A549 (cell line): Measurements from ENCODE around the gene PLCH1. TPM values are rescaled to one million over a fixed set of nuclear protein-coding genes. Genes with fewer than 3 reads are reported as not detected.
A peak's percentile ranks its signal among the peaks of the same experiment; 100 is the strongest.

Experiments
- ATAC-seq, 2 experiments: fragments of 200-7000 bp in 1 of 2; fragments of >200 bp in 1 of 2; cut with Nextera tagmentation in 1 of 2; cut with Tn5 transposase in 1 of 2; 3 replicates each; pipeline versions ENCODE4 v1.8.0 to v1.9.1; 2018 to 2020; ENCODE audit warnings: mild to moderate bottlenecking in 1 of 2, moderate library complexity in 1 of 2
- CTCF ChIA-PET: fragments of 300-600 bp; sonication (Branson Sonifier 250); formaldehyde crosslinking; extraction: SDS; loops from one replicate; lab custom pipeline; 2021; ENCODE audit warnings: antibody characterized with exemption, inconsistent platforms; lab: Yijun Ruan, JAX
- POLR2A ChIA-PET: fragments of 350-600 bp; formaldehyde crosslinking; extraction: SDS; loops from one replicate; lab custom pipeline; 2021; ENCODE audit warnings: antibody characterized with exemption, inconsistent platforms; lab: Yijun Ruan, JAX
- DNase-seq, 2 experiments: peaks; one replicate each; pipeline versions ENCODE4 v3.0.0 to v3.0.0-alpha.2; 2011 to 2016; ENCODE audit warnings: low read depth in 1 of 2, low spot score in 1 of 2
- FAIRE-seq: peaks from 2 replicates; lab custom pipeline; 2011; peaks lifted over from hg19 to GRCh38; lab: Jason Lieb, UNC
- H3K27ac ChIP-seq, 2 experiments: fragments of >200 bp; sonication (Bioruptor Twin); formaldehyde crosslinking; 3 replicates each; pipeline ENCODE4 v1.5.1; 2016 to 2017
- H3K4me1 ChIP-seq: fragments of >200 bp; sonication (Bioruptor Twin); formaldehyde crosslinking; 3 replicates; pipeline ENCODE4 v1.6.1; 2016
- H3K4me2 ChIP-seq: fragments of >200 bp; sonication (Bioruptor Twin); formaldehyde crosslinking; 3 replicates; pipeline ENCODE4 v1.6.1; 2016
- H3K4me3 ChIP-seq: fragments of >200 bp; sonication (Bioruptor Twin); formaldehyde crosslinking; 3 replicates; pipeline ENCODE4 v1.5.1; 2016
- H3K9me3 ChIP-seq: fragments of >200 bp; sonication (Bioruptor Twin); formaldehyde crosslinking; 3 replicates; pipeline ENCODE4 v1.6.1; 2016
- CHD2 ChIP-seq: fragments of 150-350 bp; IDR thresholded peaks from 2 replicates; pipeline ENCODE4 v1.6.1; 2014; ENCODE audit warnings: low read length; ENCODE audit not compliant: partially characterized antibody
- CHD4 ChIP-seq: fragments of 200-600 bp; sonication (generic); IDR thresholded peaks from 2 replicates; pipeline ENCODE4 v1.6.1; 2016; ENCODE audit warnings: antibody characterized with exemption, mild to moderate bottlenecking, borderline replicate concordance
- FOSL2 ChIP-seq, 2 experiments: fragments of 450-650 bp in 1 of 2; fragments of >200 bp in 1 of 2; sonication (Bioruptor Twin) in 1 of 2; formaldehyde crosslinking; IDR thresholded peaks; 2 replicates each; pipeline versions ENCODE4 v1.5.0 to v1.6.1; 2016 to 2020; ENCODE audit warnings: mild to moderate bottlenecking in 1 of 2, moderate library complexity in 1 of 2
- HDAC2 ChIP-seq: fragments of 200-600 bp; sonication (generic); IDR thresholded peaks from 2 replicates; pipeline ENCODE4 v1.6.1; 2016
- HEYL ChIP-seq: fragments of 250-450 bp; sonication (Bioruptor Pico); IDR thresholded peaks from 2 replicates; pipeline ENCODE4 v1.8.0; 2021; ENCODE audit warnings: mild to moderate bottlenecking, moderate library complexity
- HOXB13 ChIP-seq: fragments of 250-450 bp; sonication (Bioruptor Pico); IDR thresholded peaks from 2 replicates; pipeline ENCODE4 v1.5.0; 2020; ENCODE audit warnings: low read depth, mild to moderate bottlenecking, moderate library complexity
- JUN ChIP-seq, 2 experiments: fragments of >200 bp; sonication (Bioruptor Twin); formaldehyde crosslinking; IDR thresholded peaks; 2 replicates in 1 of 2; 3 replicates in 1 of 2; pipeline ENCODE4 v1.6.1; 2016 to 2017
- MAFK ChIP-seq: fragments of 450-650 bp; IDR thresholded peaks from 2 replicates; pipeline ENCODE4 v1.6.1; 2014; ENCODE audit not compliant: partially characterized antibody
- MYC ChIP-seq: IDR thresholded peaks from 2 replicates; pipeline ENCODE4 v1.6.1; 2012; ENCODE audit warnings: mild to moderate bottlenecking, inconsistent platforms, low read length, improper control_type of control experiment, borderline replicate concordance
- NR3C1 ChIP-seq: fragments of >200 bp; sonication (Bioruptor Twin); formaldehyde crosslinking; IDR thresholded peaks from 3 replicates; pipeline ENCODE4 v1.6.1; 2017
- PHF8 ChIP-seq: fragments of 200-600 bp; sonication (generic); IDR thresholded peaks from 2 replicates; pipeline ENCODE4 v1.6.1; 2016; ENCODE audit warnings: low read depth, mild to moderate bottlenecking, antibody characterized with exemption, moderate library complexity, borderline replicate concordance
- POLR2A ChIP-seq: IDR thresholded peaks from 2 replicates; pipeline ENCODE4 v1.6.1; 2012; ENCODE audit warnings: mild to moderate bottlenecking, low read length
- RAD21 ChIP-seq, 2 experiments: fragments of >200 bp in 1 of 2; sonication (Bioruptor Twin) in 1 of 2; formaldehyde crosslinking in 1 of 2; IDR thresholded peaks in 1 of 2; conservative IDR thresholded peaks in 1 of 2; 2 replicates in 1 of 2; 3 replicates in 1 of 2; pipeline ENCODE4 v1.6.1; 2012 to 2018; ENCODE audit warnings: inconsistent platforms in 1 of 2
- RCOR1 ChIP-seq: fragments of 150-350 bp; IDR thresholded peaks from 2 replicates; pipeline ENCODE4 v1.6.1; 2014; ENCODE audit warnings: antibody characterized with exemption, low read length, low read depth
- RFX5 ChIP-seq: fragments of 450-650 bp; IDR thresholded peaks from 2 replicates; pipeline ENCODE4 v1.7.1; 2014; ENCODE audit warnings: antibody characterized with exemption, mild to moderate bottlenecking, moderate library complexity
- TFCP2L1 ChIP-seq: fragments of 250-450 bp; sonication (Bioruptor Pico); IDR thresholded peaks from 2 replicates; pipeline ENCODE4 v1.5.0; 2021; ENCODE audit warnings: mild to moderate bottlenecking
- WGBS: methylation state at CpG from one replicate; pipeline ENCODE4 v1.1.6; 2017; ENCODE audit errors: missing lambda C conversion rate; 5-methylcytosine and 5-hydroxymethylcytosine counted together
- polyA plus RNA-seq, 4 experiments: library from polyadenylated mRNA; depleted of rRNA in 3 of 4; stranded (reverse); fragments of >200 nt; fragmentation: RNase III in 1 of 4; extraction: RNeasy Plus Mini Kit Qiagen cat#74134 plus additional on column Dnase treatment in 1 of 4; gene quantifications; 2 replicates in 3 of 4; 3 replicates in 1 of 4; pipeline ENCODE4 v1.2.3, GENCODE V29; 2011 to 2017
- TF ChIP-seq, protein P1 (sequence below): fragments of 150-350 bp; IDR thresholded peaks from 2 replicates; pipeline ENCODE4 v1.6.1; 2014; ENCODE audit warnings: low read depth, mild to moderate bottlenecking, low read length
- TF ChIP-seq, protein P2 (sequence below): fragments of 250-450 bp; sonication (Bioruptor Pico); IDR thresholded peaks from 2 replicates; pipeline ENCODE4 v1.5.0; 2021; ENCODE audit warnings: mild to moderate bottlenecking, moderate library complexity, borderline replicate concordance
- TF ChIP-seq, protein P3 (sequence below): fragments of 450-650 bp; IDR thresholded peaks from 2 replicates; pipeline ENCODE4 v1.6.1; 2014; ENCODE audit warnings: antibody characterized with exemption
- TF ChIP-seq, protein P4 (sequence below): fragments of 200-600 bp; sonication (generic); IDR thresholded peaks from 2 replicates; pipeline ENCODE4 v1.6.1; 2016; ENCODE audit warnings: antibody characterized with exemption, mild to moderate bottlenecking, moderate library complexity

The PLCH1 gene
- polyA plus RNA-seq, 2 of the 4 experiments (the other 2 are of a cell fraction), result 2.1 to 11.1 TPM

DNA sequence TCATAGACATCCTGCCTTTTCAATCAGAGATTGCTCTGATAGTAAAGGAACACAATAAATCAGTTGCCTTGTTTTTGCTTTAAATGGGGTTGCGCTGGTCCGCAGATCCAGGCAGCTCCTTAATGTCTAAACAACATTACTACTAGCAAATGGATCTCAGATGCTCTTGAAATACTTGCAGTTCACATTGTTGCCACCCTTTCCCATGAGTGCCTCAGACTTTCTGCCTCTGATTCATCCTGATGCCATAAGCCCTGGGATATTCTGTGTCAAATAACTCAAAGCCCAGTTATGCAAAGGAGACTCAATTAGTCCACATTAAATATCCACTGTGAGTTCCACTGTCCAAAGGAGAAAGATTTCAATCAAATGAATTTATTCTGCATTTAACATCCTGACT is 196.7 kb downstream of the PLCH1 start:
- no peak for TF ChIP-seq CHD2
- no peak for TF ChIP-seq HOXB13 (CRISPR knock-in tag)
- TF ChIP-seq RAD21 (conservative IDR thresholded peaks at IDR 0.05 in 1 of 2, IDR thresholded peaks at IDR 0.05 in 1 of 2), result no peak
- no peak for TF ChIP-seq JUN (IDR thresholded peaks at IDR 0.05)
- no peak for TF ChIP-seq MAFK
- TF ChIP-seq POLR2A, result no peak
- TF ChIP-seq, all 56 proteins: peak for 0
- Histone ChIP-seq H3K4me2 (no peak overlapping the region), H3K4me1 (0 out of 3 replicates have a peak, but pooled peaks cover 6% of the 10 kb centered on the region), H3K27ac (no peak overlapping the region), H3K4me3 (no peak overlapping the region), H3K9me3 (no peaks in the 10 kb centered on the region)
- FAIRE-seq, result no peak
- ChIA-PET CTCF (interaction anchor here (0.6 kb wide), 1 partner anchor 108 kb away, joined by 3 read pairs; no protein-coding TSS in a partner anchor), POLR2A (no interaction called here)
- ATAC-seq, result peak; percentile 73 to 77; a peak in 5 of 6 replicates
- 91% methylated on average over 2 of the region's 2 CpGs for WGBS
- peak in 1 of 2 experiments; percentile 36 for DNase-seq

DNA sequence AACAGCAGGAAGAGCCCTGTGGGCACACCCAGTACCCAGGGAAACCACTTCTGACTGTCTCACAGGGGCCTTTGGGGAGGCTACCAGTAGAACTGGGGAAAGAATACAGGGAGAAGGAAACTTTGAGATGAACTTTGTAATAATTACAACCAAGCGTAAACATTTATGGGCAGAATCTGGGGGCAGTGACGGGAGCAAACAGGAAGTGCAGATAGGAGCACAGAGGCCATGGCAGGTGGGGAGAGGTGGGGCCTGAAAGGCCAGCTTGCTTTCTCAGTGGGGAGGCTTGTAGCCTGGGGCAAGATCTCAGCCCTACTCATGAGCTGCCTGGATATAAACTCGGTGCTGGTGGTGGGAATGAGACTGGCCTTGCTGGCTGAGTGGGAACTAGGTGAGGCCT is 209.8 kb downstream of the PLCH1 start:
- H3K9me3 ChIP-seq, result no peaks in the 10 kb centered on the region
- no peaks in the 10 kb centered on the region for H3K4me1 ChIP-seq
- FAIRE-seq, result no peak
- 83% methylated on average over 3 of the region's 3 CpGs for WGBS
- no peak overlapping the region for H3K4me3 ChIP-seq
- TF ChIP-seq HEYL, result no peak
- TF ChIP-seq, protein P1, sequence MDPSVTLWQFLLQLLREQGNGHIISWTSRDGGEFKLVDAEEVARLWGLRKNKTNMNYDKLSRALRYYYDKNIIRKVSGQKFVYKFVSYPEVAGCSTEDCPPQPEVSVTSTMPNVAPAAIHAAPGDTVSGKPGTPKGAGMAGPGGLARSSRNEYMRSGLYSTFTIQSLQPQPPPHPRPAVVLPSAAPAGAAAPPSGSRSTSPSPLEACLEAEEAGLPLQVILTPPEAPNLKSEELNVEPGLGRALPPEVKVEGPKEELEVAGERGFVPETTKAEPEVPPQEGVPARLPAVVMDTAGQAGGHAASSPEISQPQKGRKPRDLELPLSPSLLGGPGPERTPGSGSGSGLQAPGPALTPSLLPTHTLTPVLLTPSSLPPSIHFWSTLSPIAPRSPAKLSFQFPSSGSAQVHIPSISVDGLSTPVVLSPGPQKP, result no peak
- H3K4me2 ChIP-seq, result no peak overlapping the region
- ATAC-seq, result no peak
- POLR2A ChIA-PET, result no interaction called here
- no peak for DNase-seq
- H3K27ac ChIP-seq, result no peak overlapping the region
- CTCF ChIA-PET, result no interaction called here

DNA sequence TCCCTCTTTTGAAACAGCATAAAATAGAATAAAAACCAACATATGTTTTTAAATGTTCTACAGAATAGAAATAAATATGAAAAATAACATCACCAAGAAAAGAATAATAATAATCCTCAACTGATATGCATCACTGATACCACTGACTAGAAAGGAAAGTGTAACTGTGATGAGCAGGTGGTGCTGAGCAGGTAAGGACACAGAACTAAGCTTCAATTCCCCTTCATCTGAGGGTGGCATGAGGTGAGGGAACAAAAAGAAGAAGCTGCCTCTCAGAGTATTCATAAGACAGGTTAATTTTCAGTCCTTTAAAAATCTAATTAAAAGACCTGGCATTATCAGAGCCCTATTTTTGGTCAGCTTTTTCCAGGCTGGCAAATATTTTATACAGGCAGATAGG is 216.3 kb downstream of the PLCH1 start:
- ChIA-PET POLR2A (no interaction called here), CTCF (interaction anchor here (0.6 to 0.8 kb wide), 3 partner anchors 36 to 277 kb away, joined by 3 to 4 read pairs (median 3); no protein-coding TSS in a partner anchor)
- no peak overlapping the region for H3K27ac ChIP-seq
- H3K4me3 ChIP-seq, result no peak overlapping the region
- H3K9me3 ChIP-seq, result no peaks in the 10 kb centered on the region
- no peak for FAIRE-seq
- no peak for DNase-seq
- H3K4me1 ChIP-seq, result no peaks in the 10 kb centered on the region
- TF ChIP-seq, protein P1, result no peak
- no peak for TF ChIP-seq NR3C1
- no peak for ATAC-seq
- no peak overlapping the region for H3K4me2 ChIP-seq

DNA sequence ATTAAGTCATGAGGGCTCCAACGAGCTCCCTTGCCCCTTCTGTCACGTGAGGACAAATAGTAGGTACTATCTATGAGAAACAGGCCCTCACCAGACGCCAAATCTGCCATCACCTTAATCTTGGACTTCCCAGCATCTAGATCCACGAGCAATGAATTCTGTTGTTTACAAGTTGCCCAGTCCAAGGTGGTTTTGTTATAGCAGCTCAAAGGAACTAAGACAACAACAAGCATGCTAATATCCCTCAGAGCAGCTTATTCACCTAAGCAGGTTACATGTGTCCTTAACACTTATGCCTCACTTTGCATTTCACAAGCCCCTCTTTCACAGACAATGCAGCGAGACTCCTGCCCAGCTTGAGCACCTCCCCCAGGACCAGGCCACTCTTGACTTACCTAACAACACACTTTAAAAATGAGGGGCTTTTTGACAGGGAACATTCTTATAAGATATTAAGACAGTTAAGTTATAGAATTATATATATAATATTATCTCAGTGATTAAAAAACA is 219.5 kb downstream of the PLCH1 start:
- H3K4me1 ChIP-seq, result no peaks in the 10 kb centered on the region
- CTCF ChIA-PET, result no interaction called here
- H3K4me3 ChIP-seq, result no peak overlapping the region
- POLR2A ChIA-PET, result no interaction called here
- ATAC-seq (no peak), DNase-seq (no peak), FAIRE-seq (no peak)
- H3K27ac ChIP-seq, result no peak overlapping the region
- H3K4me2 ChIP-seq, result no peak overlapping the region
- no peaks in the 10 kb centered on the region for H3K9me3 ChIP-seq
- WGBS, result 89% methylated on average over 5 of the region's 5 CpGs
- TF ChIP-seq HEYL (no peak), MAFK (no peak), RCOR1 (no peak), HDAC2 (no peak), JUN (IDR thresholded peaks at IDR 0.05) (no peak), RAD21 (conservative IDR thresholded peaks at IDR 0.05 in 1 of 2, IDR thresholded peaks at IDR 0.05 in 1 of 2) (no peak), FOSL2 (IDR thresholded peaks at IDR 0.05) (no peak), FOSL2 (CRISPR knock-in tag; IDR thresholded peaks at IDR 0.05) (no peak), TFCP2L1 (CRISPR knock-in tag) (no peak), RFX5 (no peak), PHF8 (no peak), CHD4 (no peak), MYC (no peak), HOXB13 (CRISPR knock-in tag) (no peak)
- TF ChIP-seq, protein P2, sequence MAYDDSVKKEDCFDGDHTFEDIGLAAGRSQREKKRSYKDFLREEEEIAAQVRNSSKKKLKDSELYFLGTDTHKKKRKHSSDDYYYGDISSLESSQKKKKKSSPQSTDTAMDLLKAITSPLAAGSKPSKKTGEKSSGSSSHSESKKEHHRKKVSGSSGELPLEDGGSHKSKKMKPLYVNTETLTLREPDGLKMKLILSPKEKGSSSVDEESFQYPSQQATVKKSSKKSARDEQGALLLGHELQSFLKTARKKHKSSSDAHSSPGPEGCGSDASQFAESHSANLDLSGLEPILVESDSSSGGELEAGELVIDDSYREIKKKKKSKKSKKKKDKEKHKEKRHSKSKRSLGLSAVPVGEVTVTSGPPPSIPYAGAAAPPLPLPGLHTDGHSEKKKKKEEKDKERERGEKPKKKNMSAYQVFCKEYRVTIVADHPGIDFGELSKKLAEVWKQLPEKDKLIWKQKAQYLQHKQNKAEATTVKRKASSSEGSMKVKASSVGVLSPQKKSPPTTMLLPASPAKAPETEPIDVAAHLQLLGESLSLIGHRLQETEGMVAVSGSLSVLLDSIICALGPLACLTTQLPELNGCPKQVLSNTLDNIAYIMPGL (CRISPR knock-in tag), result no peak
- TF ChIP-seq, protein P3, sequence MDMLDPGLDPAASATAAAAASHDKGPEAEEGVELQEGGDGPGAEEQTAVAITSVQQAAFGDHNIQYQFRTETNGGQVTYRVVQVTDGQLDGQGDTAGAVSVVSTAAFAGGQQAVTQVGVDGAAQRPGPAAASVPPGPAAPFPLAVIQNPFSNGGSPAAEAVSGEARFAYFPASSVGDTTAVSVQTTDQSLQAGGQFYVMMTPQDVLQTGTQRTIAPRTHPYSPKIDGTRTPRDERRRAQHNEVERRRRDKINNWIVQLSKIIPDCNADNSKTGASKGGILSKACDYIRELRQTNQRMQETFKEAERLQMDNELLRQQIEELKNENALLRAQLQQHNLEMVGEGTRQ, result no peak
- TF ChIP-seq, protein P4, sequence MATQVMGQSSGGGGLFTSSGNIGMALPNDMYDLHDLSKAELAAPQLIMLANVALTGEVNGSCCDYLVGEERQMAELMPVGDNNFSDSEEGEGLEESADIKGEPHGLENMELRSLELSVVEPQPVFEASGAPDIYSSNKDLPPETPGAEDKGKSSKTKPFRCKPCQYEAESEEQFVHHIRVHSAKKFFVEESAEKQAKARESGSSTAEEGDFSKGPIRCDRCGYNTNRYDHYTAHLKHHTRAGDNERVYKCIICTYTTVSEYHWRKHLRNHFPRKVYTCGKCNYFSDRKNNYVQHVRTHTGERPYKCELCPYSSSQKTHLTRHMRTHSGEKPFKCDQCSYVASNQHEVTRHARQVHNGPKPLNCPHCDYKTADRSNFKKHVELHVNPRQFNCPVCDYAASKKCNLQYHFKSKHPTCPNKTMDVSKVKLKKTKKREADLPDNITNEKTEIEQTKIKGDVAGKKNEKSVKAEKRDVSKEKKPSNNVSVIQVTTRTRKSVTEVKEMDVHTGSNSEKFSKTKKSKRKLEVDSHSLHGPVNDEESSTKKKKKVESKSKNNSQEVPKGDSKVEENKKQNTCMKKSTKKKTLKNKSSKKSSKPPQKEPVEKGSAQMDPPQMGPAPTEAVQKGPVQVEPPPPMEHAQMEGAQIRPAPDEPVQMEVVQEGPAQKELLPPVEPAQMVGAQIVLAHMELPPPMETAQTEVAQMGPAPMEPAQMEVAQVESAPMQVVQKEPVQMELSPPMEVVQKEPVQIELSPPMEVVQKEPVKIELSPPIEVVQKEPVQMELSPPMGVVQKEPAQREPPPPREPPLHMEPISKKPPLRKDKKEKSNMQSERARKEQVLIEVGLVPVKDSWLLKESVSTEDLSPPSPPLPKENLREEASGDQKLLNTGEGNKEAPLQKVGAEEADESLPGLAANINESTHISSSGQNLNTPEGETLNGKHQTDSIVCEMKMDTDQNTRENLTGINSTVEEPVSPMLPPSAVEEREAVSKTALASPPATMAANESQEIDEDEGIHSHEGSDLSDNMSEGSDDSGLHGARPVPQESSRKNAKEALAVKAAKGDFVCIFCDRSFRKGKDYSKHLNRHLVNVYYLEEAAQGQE, result no peak
